ENCODE measurements around the gene PMVK. TPM values are rescaled to one million over a fixed set of nuclear protein-coding genes. Genes with fewer than 3 reads are reported as not detected.
"Not testable (repeated sequence)": the region's sequence is repeated elsewhere in the genome, so short reads cannot be mapped to it uniquely, and the experiment has no call there.

The PMVK gene
- total RNA-seq = 10 to 100 TPM; 46.7 to 53.0 (median 48.3) TPM

DNA sequence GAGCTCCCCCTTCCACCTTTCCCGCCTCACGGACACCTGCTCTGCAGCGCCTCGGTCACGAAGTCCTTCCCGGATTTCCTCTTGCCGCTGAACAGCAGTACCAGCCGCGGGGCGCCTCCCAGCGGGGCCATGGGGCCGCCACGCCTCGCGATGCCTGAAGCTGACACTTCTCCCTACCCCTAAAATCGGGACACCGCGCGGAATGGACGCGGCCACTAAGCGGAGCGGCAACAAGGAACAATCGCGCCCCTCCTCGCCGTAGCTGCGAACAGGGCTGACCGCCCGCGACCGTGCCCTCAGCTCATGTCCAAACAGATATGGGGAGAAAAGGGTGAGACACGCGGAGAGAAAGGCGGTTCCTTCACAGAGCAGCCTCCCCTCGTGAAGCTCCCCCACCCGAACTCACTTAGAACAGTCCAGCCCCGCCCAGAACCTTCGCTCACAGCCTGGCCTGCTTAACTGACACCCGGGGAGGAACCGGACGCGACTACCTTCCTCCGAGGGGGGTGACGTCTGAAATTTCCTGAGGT lies at the start of gene PMVK:
Gene PMVK, minus strand, starts transcription at position 165 of the 530 bp plus-strand sequence. Its CDS starts 34 bp downstream, at position 131.
- ATAC-seq (peak; percentile 89 to 90), DNase-seq (peak; percentile 92)
- Mint-ChIP-seq H3K4me3 (peak within 1 kb of the TSS; percentile 96), H3K27me3 (ENCODE audit: low read depth) (no peaks in the 10 kb centered on the region), H3K9me3 (no peaks in the 10 kb centered on the region), H3K36me3 (ENCODE audit: insufficient read depth) (no peaks in the 10 kb centered on the region), H3K4me1 (ENCODE audit: low read depth) (peaks cover 51% of the 10 kb centered on the region)

DNA sequence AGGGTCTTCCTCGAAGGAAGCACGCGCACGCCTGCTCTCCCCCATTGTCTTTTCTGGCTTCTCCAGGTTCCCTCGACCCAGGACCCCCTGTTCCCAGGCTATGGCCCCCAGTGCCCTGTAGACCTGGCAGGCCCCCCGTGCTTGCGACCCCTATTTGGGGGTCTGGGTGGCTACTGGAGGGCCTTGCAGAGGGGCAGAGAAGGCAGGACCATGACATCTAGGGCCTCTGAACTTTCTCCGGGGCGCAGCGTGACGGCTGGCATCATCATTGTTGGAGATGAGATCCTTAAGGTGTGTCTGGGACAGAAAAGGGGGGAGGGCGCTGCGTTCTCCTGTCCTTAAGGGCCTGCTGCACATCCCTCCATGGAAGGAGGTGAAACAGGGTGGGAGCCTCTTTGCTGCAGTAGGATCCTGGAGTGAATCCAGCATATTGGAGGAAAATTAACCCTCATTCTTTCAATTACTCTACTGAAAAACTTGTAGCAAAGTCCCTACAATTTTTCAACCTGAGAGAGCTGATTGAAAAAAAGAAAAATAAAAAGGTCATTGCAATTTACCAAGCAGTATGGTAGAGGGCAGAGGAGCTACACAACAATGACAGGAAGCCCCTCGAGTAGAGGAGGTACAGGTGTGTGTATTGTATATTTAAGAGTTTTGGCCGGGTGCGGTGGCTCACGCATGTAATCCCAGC lies 47.4 kb upstream of the PMVK start:
- ATAC-seq (no peak), DNase-seq (no peak)
- Mint-ChIP-seq H3K4me1 (ENCODE audit: low read depth) (peaks cover 12% of the 10 kb centered on the region), H3K36me3 (ENCODE audit: insufficient read depth) (peaks cover 15% of the 10 kb centered on the region), H3K9me3 (no peaks in the 10 kb centered on the region), H3K27me3 (ENCODE audit: low read depth) (no peaks in the 10 kb centered on the region), H3K4me3 (no peak overlapping the region)

DNA sequence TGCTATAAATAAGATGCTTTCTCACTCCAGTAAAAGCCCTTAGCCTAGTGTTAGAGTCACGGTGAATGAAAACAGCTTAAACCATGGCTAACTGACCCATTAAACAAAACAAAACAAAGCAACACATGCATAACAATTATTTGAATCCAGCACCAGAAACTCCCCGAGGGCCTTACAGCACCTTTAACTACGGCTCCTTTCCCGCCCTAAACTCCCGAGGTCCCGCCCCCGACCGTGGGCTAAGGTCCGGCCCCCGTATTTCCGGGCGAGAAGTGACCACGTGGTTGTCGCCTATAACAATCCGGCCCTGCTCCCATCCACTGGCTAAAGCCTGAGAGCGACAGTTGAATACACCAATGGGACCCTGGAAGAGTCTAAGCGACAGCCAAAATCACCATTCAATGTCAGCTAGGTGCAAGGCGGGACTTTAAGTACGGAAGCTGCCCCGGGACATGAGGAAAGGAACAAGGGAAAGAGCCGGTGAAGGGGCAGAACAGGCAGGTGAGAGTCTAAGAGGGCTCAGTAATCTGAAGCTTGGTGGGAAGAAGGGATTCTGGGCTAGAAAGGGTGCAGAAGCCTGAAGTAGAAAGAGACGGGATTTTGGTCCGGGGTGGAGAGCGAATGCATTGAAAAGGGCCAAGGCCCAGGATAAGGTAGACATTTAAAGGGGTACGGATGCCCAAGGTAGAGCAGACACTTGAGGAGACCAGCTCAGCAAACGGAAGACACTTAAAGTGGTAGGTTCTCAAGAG lies 46.6 kb upstream of the PMVK start, which contains the start of gene FLAD1:
Gene FLAD1, plus strand, starts transcription at position 448 of the 752 bp plus-strand sequence. CDS start 351 bp downstream, outside the sequence.
- ATAC-seq = peak; percentile 100
- no peak within 1 kb of the TSS for H3K4me3 Mint-ChIP-seq
- peak; percentile 92 for DNase-seq
- peaks cover 7% of the 10 kb centered on the region for H3K36me3 Mint-ChIP-seq (ENCODE audit: insufficient read depth)
- no peaks in the 10 kb centered on the region for H3K27me3 Mint-ChIP-seq (ENCODE audit: low read depth)
- H3K9me3 Mint-ChIP-seq = no peaks in the 10 kb centered on the region
- peaks cover 9% of the 10 kb centered on the region for H3K4me1 Mint-ChIP-seq (ENCODE audit: low read depth)

DNA sequence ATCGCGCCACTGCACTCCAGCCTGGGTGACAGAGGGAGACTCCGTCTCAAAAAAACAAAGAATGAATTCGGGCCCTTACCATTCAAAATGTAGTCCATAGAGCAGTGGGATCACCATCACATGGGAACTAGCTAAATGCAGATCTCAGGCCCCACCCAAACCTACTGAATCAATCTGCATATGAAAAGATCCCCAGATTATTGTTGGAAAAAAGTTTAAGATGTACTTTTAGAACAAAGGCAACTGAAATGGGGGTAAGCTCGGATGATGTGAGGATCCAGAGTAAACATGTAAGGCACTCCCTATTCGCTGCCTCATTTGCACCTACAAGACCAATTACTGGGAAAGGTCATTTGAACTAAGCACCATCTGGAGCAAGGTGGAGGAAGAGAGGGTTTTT lies 45.8 kb upstream of the PMVK start:
- H3K4me1 Mint-ChIP-seq (ENCODE audit: low read depth) = peaks cover 13% of the 10 kb centered on the region

DNA sequence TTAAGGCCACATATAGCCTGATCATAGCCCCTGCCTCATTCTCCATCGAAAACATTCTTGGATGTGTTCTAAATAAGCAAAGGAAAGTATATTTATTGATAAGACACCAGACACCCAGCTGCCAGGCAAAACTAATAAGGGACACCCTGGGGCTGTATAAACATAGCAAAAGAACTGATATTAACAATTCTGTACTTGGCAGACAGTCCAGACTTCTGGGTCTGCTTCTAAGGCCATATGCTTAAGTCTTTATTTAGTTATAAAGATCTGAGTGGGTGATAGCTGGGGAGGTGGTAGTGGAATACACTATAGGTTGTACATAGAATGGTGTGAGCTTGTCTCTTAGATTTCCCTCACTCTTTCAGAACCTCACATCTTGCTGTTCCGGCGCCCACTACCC lies 41.8 kb upstream of the PMVK start:
- peaks cover 7% of the 10 kb centered on the region for H3K4me1 Mint-ChIP-seq (ENCODE audit: low read depth)
- no peaks in the 10 kb centered on the region for H3K27me3 Mint-ChIP-seq (ENCODE audit: low read depth)
- H3K36me3 Mint-ChIP-seq (ENCODE audit: insufficient read depth) = peaks cover 8% of the 10 kb centered on the region
- DNase-seq (no peak), ATAC-seq (no peak)
- H3K4me3 Mint-ChIP-seq = no peak overlapping the region
- no peaks in the 10 kb centered on the region for H3K9me3 Mint-ChIP-seq

More for the DNA sequence above, 45.8 kb upstream of the PMVK start:
- Mint-ChIP-seq H3K4me3 (no peak overlapping the region), H3K36me3 (ENCODE audit: insufficient read depth) (peaks cover 8% of the 10 kb centered on the region), H3K27me3 (ENCODE audit: low read depth) (no peaks in the 10 kb centered on the region), H3K9me3 (no peaks in the 10 kb centered on the region)
- ATAC-seq (no peak), DNase-seq (no peak)

DNA sequence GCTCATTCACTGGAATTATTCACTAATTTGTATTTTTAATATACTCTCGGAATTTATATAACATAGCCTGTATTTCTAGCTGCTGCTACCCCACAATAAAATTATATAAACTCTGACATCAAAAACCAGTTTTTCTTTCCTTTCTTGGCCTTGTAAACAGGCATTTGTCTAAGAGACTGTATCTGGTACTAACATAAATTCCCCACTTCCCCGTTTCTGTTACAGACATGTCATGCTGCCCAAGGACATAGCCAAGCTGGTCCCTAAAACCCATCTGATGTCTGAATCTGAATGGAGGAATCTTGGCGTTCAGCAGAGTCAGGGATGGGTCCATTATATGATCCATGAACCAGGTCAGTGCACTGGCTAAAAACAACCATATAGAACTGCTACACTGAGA lies 41.2 kb upstream of the PMVK start:
- H3K4me3 Mint-ChIP-seq; H3K27me3 Mint-ChIP-seq (ENCODE audit: low read depth); ATAC-seq; DNase-seq; H3K9me3 Mint-ChIP-seq; H3K4me1 Mint-ChIP-seq (ENCODE audit: low read depth); H3K36me3 Mint-ChIP-seq (ENCODE audit: insufficient read depth): not testable (repeated sequence)

DNA sequence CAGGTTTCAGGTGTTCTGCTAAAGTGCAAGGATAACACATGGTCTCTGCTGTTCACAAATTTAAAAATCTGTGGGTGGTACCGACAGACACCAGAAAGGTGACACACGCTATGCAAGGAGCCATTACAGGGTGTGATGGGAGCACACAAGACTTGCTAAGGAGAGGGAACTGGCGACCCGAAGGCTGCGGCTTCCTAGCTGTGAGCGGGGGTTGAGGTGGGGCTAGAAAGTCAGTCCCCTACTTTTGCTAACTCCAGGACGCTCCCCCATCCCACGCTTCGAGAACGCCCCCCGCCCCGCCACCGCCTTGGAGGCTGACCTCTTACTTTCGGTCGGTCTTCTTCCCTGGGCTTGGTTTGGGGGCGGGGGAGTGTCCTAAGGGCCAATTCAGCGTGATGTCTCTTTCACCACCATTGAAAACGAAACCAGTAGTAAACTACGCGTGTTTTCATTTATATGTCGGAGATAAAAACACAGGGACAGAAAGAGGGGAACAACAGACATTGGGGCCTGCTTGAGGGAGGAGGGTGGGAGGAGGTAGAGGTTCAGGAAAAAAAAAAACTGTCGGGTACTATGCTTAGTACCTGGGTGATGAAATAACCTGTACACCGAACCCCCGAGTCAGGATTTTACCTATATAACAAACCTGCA lies 39.0 kb upstream of the PMVK start:
- H3K36me3 Mint-ChIP-seq (ENCODE audit: insufficient read depth) = peaks cover 14% of the 10 kb centered on the region
- no peaks in the 10 kb centered on the region for H3K27me3 Mint-ChIP-seq (ENCODE audit: low read depth)
- peak; percentile 11 to 15 for ATAC-seq
- peaks cover 28% of the 10 kb centered on the region for H3K4me1 Mint-ChIP-seq (ENCODE audit: low read depth)
- no peak overlapping the region for H3K4me3 Mint-ChIP-seq
- H3K9me3 Mint-ChIP-seq = no peaks in the 10 kb centered on the region
- peak; percentile 37 for DNase-seq

DNA sequence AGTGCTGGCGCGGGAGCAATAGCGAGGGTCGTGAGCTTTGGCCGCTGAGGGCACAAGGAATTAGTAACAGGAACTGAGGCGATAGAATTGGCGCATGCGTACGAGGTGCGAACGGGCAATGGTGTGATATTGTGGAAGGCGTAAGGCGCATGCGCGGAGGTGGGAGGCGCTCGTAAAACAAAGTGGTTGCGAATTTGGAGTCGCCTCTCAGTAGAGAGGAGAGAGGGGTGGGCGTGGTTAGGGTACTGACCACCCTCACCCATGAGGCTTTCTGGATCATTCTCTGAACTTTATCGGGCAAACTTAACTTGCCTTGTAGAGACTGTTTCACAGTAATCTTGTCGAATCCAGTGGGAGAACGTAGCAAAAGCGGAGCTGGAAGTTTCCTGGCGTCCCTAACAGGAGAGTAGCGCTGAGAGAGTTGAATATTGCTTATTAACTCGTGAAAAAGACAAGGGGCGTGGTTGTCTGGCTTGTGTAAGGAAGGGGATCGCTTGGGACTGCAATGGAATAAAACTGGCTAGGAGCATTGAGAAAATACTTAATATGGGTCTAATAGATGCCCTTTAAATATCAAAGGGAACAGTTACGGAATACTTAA lies 38.4 kb upstream of the PMVK start:
- H3K4me1 Mint-ChIP-seq (ENCODE audit: low read depth) = peaks cover 28% of the 10 kb centered on the region
- H3K9me3 Mint-ChIP-seq = no peaks in the 10 kb centered on the region
- ATAC-seq (peak; percentile 51 to 56), DNase-seq (peak; percentile 90)
- H3K36me3 Mint-ChIP-seq (ENCODE audit: insufficient read depth) = peaks cover 14% of the 10 kb centered on the region
- no peak overlapping the region for H3K4me3 Mint-ChIP-seq
- H3K27me3 Mint-ChIP-seq (ENCODE audit: low read depth) = no peaks in the 10 kb centered on the region

DNA sequence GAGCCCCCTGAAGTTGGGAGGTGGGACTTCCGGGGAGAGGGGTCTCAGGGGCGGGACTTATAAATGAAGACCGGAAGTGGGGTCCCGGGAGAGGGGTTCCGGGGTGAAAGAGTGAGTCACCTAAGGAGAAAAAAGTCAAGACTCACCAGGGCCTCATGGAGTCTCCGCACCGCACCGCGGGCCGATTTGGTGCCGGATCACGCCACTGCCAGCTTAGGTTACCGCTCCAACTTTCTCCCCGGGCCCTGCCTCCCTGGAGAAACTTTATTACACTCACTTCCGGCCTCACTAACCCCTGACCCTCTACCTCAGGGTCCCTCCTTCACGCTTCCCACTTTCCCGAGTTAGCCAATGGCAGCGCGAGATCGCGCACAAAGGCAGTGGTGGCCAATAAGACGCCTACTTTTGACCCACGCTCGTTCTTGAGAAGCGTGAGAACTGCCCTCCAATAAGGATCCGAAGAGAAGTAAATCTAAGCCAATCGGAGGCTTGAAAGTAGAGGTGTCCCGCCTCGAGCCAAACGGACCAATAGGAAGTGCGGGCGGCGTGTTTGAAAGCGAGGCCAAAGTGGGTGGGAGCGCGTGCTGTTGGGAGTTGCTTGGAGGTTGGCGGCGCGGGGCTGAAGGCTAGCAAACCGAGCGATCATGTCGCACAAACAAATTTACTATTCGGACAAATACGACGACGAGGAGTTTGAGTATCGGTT lies 37.7 kb upstream of the PMVK start, which contains the start of gene CKS1B:
Gene CKS1B, plus strand, starts transcription at position 580 of the 706 bp plus-strand sequence. Its CDS starts 65 bp downstream, at position 645.
- DNase-seq (peak; percentile 94), ATAC-seq (peak; percentile 84 to 87)
- Mint-ChIP-seq H3K27me3 (ENCODE audit: low read depth) (no peaks in the 10 kb centered on the region), H3K4me1 (ENCODE audit: low read depth) (peaks cover 29% of the 10 kb centered on the region), H3K9me3 (no peaks in the 10 kb centered on the region), H3K4me3 (no peak within 1 kb of the TSS), H3K36me3 (ENCODE audit: insufficient read depth) (peaks cover 13% of the 10 kb centered on the region)

DNA sequence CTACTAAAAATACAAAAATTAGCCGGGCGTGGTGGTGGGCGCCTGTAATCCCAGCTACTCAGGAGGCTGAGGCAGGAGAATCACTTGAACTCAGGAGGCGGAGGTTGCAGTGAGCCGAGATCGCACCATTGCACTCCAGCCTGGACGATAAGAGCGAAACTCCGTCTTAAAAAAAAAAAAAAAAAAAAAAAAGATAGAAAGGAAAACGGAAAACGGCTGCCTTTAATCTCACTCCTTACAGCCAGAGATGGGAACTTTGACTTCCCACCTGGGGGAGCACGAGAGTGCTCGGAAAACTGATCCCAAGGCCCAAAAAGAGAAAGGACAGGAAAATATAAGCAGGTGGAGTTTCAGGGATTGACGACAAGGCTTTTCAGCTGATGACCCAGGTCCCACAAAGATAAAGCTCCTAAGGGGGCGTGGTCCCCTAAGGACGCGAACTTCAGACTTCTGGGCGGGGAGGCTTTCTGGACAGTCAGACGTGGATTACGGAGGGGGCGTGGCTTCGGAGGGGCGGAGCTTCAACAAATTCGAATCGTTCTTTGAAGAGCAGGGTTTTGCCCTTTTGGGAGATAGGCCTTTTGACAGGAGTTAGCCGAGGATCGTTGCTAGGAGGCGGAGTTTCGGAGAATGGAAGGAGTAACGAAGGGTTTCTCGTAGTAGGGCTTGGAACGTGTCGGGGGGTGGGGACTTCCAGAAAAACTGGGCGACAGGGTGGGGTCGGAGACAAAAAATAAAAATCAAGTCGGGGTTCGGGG lies 37.0 kb upstream of the PMVK start:
- Mint-ChIP-seq H3K4me3 (no peak overlapping the region), H3K9me3 (no peaks in the 10 kb centered on the region), H3K4me1 (ENCODE audit: low read depth) (peaks cover 30% of the 10 kb centered on the region), H3K27me3 (ENCODE audit: low read depth) (no peaks in the 10 kb centered on the region), H3K36me3 (ENCODE audit: insufficient read depth) (peaks cover 10% of the 10 kb centered on the region)
- DNase-seq (peak; percentile 90), ATAC-seq (peak; percentile 8 to 23)

DNA sequence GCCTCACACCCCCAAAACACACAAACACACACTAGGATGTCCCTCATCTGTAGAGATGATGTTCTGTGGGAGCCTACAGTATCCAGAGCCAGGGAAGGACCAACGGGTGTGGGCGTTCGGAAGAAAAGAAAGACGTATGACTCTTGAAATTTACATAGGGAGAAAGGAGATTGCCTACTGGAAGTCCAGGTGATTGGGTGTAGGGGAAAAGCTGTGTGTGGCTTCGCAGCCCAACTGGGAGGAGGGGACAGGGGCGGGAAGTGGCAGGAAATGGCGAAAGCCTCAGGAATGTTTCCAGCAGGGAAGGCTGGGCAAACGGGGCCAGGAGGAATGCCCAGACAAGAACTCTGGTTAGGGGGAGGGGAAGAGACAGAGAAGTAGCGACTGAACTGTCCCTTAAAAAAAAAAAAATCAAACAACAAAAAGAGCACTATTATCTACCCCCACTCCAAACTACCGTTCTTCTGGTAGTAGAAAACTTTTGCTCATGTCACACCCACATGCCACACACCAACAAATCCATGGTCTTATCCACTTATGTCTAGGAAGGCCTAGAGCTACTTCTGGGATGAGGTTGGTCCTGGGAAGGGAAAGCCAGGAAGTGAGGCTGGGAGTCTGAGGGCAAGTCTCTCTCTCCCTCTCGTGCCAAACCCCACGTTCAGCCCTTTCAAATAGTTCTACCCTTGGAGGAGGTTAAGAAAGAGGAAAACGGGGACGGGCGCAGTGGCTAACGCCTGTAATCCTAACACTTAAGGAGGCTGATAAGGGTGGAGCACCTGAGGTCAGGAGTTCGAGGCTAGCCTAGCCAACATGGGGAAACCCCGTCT lies 36.2 kb upstream of the PMVK start:
- H3K4me1 Mint-ChIP-seq (ENCODE audit: low read depth) = peaks cover 29% of the 10 kb centered on the region
- no peak overlapping the region for H3K4me3 Mint-ChIP-seq
- ATAC-seq (no peak), DNase-seq (no peak)
- H3K36me3 Mint-ChIP-seq (ENCODE audit: insufficient read depth) = peaks cover 10% of the 10 kb centered on the region
- H3K9me3 Mint-ChIP-seq = no peaks in the 10 kb centered on the region
- no peaks in the 10 kb centered on the region for H3K27me3 Mint-ChIP-seq (ENCODE audit: low read depth)

DNA sequence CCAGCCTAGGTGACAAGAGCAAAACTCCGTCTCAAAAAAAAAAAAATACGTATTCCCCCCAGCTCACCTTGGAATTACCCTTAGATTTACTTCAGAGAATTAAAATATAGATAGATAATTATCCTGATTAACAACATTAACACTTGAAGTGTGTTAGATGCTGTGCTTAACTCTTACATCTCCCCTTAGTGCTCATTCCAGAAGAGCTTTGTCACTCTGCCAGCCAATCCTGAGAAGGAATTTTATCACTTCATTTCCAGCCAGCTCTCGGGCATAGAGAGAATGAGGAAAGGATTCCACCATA lies 35.6 kb upstream of the PMVK start:
- ATAC-seq = no peak
- Mint-ChIP-seq H3K4me3 (no peak overlapping the region), H3K27me3 (ENCODE audit: low read depth) (no peaks in the 10 kb centered on the region), H3K9me3 (no peaks in the 10 kb centered on the region), H3K4me1 (ENCODE audit: low read depth) (peaks cover 27% of the 10 kb centered on the region), H3K36me3 (ENCODE audit: insufficient read depth) (peaks cover 10% of the 10 kb centered on the region)
- no peak for DNase-seq
